Stomach (tissue), 4 donors: ENCODE results near the gene CBFB.

Experiments used
- CTCF ChIP-seq, 7 experiments: fragments of 450-650 bp in 4 of 7; fragments of 200-600 bp in 3 of 7; sonication (generic) in 3 of 7; IDR thresholded peaks; one replicate each; pipeline ENCODE4 v1.5.1; 2016 to 2019; ENCODE audit warnings: antibody characterized with exemption in 7 of 7, control low read depth in 2 of 7, mild to moderate bottlenecking in 1 of 7
- EP300 ChIP-seq: sonication (generic); formaldehyde crosslinking; IDR thresholded peaks from one replicate; pipeline ENCODE4 v1.6.1; 2017; ENCODE audit warnings: antibody characterized with exemption

- TF ChIP-seq EP300 (no peak), CTCF (IDR thresholded peaks at IDR 0.05) (no peak)
Measured at GRCh38 chr16:67144943-67145342, 116.0 kb downstream of the CBFB start.
